ENCODE data around the gene GABRB1. TPM values are rescaled to one million over a fixed set of nuclear protein-coding genes. Genes with fewer than 3 reads are reported as not detected.

The GABRB1 gene
- 0.47 TPM in 1 of 2 replicates, not detected in the other for total RNA-seq

GRCh38 chr4:47031011-47031678 is at the start of gene GABRB1:
GABRB1 (plus strand) TSS chr4:47031567.
- DNase-seq (ENCODE audit: extremely low read depth, low read depth, low spot score), result peak; percentile 20

DNA sequence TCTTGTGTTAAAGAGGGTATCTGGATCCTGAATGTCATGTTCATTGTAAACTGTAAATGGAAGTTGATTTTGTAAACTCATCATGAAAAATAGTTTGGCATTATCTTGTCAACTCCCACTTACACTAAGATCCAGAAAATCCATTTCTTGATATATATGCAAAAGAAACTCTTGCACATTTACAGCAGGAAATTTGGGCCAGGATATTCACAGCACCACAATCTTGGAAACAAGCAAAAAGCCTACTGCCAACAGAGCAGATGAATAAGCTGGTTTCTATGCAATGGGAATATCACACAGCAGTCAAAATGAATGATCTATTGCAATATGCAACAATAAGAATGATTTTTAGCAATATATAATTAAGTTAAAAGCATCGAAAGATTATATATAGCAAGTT is 46.6 kb upstream of the GABRB1 start:
- DNase-seq (ENCODE audit: extremely low read depth, low read depth, low spot score), result no peak

GRCh38 chr4:46986922-46987638 is 44.3 kb upstream of the GABRB1 start:
- DNase-seq (ENCODE audit: extremely low read depth, low read depth, low spot score), result no peak

- no peak for DNase-seq (ENCODE audit: extremely low read depth, low read depth, low spot score)
Observed at GRCh38 chr4:46992338-46992737, 39.0 kb upstream of the GABRB1 start.

DNA sequence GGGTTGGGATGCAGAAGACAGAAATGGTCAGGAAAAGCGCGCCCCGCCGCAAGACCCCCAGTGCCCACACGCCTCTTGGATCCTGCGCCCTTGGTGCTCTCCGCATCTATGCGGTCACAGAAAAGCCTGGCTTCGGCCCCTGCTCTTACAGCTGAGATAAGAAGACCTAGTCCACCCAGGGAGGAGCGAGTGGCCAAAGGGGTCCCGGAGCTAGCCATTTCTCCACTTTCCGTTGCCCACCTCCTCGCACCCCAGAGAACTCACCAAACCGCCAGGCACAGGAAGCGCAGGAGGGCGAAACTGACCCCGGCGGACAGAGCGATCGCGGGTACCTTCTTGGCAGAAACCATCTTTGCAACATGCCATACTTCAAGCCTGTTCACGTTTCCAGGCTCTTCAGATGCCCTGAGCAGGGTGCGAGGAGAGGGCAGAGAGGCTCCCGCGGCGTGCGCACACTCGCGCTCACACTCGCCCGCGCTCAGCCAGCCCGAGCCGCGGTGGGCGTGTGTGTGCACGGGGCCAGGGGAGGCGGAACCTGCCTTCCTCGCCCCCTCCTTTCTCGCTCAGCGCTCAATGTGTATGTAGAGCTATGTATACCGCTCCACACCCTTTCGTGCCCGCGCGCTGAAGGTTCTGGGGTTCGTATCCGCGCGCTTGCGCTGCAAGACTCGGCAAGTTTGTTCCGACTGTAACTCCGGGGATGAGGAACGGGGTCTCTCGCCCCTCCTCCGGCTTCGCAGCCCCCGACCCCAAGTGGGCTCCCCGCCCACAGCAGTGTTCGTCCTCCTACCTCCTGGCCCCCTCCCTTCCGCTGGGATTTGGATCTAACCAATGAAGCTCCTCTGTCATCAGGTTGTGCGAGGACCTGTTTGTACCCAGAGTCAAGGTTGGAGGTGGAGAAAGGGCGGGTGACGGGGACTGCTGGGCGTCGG is 38.0 kb upstream of the GABRB1 start, which contains the start of gene GABRA4:
Gene GABRA4, minus strand, starts transcription at position 507 of the 932 bp plus-strand sequence. Its CDS starts 157 bp downstream, at position 350.
- no peak for DNase-seq (ENCODE audit: extremely low read depth, low read depth, low spot score)

- no peak for DNase-seq (ENCODE audit: extremely low read depth, low read depth, low spot score)
Observed at GRCh38 chr4:46994007-46994405, 37.4 kb upstream of the GABRB1 start.

DNA sequence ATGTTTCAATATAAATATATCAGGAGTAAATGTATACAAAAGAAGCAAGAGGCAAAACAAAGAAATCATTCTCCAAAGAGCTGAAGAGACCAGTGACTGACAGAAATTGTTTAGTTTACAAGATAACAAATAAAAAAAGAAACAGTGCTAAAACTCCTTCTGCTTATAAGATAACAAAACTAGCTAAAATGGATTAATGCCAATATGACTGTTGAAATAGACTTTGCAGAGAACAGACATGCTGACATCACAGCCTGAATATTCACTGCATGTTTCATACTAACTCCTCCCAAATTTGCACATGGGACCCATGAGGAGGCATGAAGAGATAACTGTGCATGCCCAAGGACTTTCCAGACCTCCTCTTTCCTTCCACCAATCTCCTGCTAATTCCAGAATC is 31.8 kb upstream of the GABRB1 start:
- DNase-seq (ENCODE audit: extremely low read depth, low read depth, low spot score), result no peak

GRCh38 chr4:47000406-47000805 is 31.0 kb upstream of the GABRB1 start:
- no peak for DNase-seq (ENCODE audit: extremely low read depth, low read depth, low spot score)

DNA sequence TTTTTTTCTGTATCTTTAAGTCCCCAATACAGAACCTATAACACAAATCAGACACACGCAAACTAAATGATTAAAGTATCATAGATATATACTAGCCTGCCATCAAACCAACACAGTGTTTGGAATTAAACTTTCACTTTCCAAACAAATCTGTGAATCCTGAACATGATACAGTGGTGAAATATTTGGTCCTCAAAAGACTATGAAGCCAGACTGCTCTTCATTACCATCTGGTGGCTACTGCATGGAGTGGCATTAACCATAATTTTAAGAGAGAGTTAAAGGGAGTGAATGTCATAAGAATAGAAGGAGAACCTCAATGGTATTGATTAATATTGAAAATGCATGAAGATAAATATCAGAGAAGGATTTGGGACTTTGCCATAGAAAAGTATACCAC is 28.8 kb upstream of the GABRB1 start:
- DNase-seq (ENCODE audit: extremely low read depth, low read depth, low spot score), result no peak

DNA sequence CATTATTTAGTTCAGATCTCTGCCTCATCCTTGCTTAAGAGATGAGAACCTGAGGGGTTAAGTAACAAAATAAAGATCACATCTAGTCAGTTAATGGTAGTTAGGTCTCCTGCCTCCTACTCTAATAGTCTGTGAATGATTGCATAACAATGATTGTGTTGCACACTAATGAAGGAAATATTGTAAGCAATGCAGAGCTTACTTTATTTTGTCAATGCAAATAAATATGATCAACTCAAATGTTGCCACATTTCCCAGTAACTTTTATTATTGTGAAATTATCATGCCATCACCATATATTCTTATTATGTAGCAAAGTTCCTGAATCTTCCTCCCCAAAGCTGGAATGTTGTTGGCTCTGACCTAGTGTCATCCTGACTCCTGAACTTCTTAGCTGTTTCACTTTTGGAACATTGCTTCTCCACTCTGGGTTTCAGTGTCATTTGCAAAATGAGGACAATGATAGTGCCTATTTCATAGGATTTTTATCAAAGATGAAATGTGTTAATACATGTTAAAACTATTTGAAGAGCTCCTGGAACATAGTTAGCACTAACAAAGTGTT is 20.9 kb upstream of the GABRB1 start:
- DNase-seq (ENCODE audit: extremely low read depth, low read depth, low spot score), result no peak

- DNase-seq (ENCODE audit: extremely low read depth, low read depth, low spot score), result no peak
Observed at GRCh38 chr4:47010912-47011446, 20.4 kb upstream of the GABRB1 start.

DNA sequence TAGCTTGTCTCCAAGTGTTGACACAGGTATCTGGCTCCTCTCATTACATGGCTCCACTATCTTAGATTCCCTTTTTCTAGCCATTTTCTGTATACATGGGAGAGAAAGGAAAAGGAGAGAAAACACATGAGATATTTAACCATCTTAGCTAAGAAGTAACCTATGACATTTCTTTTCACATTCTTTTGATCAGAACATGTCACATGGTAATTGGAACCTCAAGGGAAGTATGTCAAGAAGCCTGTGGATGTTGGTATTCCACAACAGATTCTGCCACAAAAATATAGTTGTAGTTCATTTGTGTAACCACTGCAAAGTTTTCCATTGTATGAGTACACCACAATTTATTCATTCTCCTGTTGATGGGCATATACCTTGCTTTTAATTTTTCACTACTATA is 18.7 kb upstream of the GABRB1 start:
- DNase-seq (ENCODE audit: extremely low read depth, low read depth, low spot score), result no peak

DNA sequence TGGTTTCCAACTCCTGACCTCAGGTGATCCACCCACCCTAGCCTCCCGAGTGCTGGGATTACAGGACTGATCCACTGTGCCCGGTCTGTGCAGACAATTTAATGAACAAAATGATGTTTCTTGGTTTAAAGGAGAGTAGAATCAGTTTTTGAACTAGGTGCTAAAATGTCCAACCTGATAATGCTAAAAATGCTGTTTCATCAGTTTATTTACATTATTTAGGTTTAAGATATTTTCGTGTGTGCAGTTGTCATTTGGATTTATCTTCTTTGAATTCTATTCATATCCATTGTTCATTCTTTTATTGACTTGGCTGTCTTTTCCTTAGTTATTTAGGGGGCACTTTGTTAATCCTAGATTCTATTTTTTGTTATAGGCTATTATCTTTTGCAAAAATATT is 18.0 kb upstream of the GABRB1 start:
- DNase-seq (ENCODE audit: extremely low read depth, low read depth, low spot score), result no peak

- no peak for DNase-seq (ENCODE audit: extremely low read depth, low read depth, low spot score)
Observed at GRCh38 chr4:47017081-47017480, 14.3 kb upstream of the GABRB1 start.

GRCh38 chr4:47017494-47017893 is 13.9 kb upstream of the GABRB1 start:
- DNase-seq (ENCODE audit: extremely low read depth, low read depth, low spot score), result no peak

GRCh38 chr4:47031751-47032404 is 511 bp downstream of the GABRB1 start:
- no peak for DNase-seq (ENCODE audit: extremely low read depth, low read depth, low spot score)

GRCh38 chr4:47032405-47033106 is 1.2 kb downstream of the GABRB1 start:
- no peak for DNase-seq (ENCODE audit: extremely low read depth, low read depth, low spot score)

GRCh38 chr4:47038263-47038662 is 6.9 kb downstream of the GABRB1 start:
- DNase-seq (ENCODE audit: extremely low read depth, low read depth, low spot score), result no peak

GRCh38 chr4:47040828-47041227 is 9.5 kb downstream of the GABRB1 start:
- no peak for DNase-seq (ENCODE audit: extremely low read depth, low read depth, low spot score)

DNA sequence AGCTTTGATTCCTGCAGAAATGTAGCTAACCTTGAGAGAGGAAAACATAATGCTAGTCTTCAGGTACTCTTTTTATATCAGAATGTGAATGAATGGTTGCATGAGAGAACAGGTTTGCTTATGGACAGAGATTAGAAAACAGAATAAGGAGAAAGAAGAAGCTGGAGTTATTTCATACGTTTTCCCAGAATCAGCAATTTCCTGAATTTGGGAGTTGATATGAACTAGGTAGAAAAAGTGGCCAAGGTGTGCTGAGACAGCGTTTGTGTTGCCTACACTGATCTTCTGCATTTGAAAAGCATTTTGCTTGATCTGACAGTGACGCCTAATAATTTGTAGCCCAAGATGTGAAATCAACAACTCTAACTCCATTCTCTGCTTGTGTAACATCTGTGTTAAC is 12.5 kb downstream of the GABRB1 start:
- DNase-seq (ENCODE audit: extremely low read depth, low read depth, low spot score), result no peak

Data from glomerular endothelial cell (primary cell).